AG10803 (cell line): ENCODE data around the gene KPNB1.
A peak's percentile ranks its signal among the peaks of the same experiment; 100 is the strongest.

ENCODE experiments used
- DNase-seq: peaks from one replicate; pipeline ENCODE4 v3.0.0; 2010; ENCODE audit warnings: low read depth
- H3K4me3 ChIP-seq: 2 replicates; pipeline ENCODE4 v1.5.1; 2011; ENCODE audit warnings: mild to moderate bottlenecking, low read length, control low read depth
- CTCF ChIP-seq: conservative IDR thresholded peaks from 2 replicates; pipeline ENCODE4 v1.5.1; 2011; ENCODE audit warnings: mild to moderate bottlenecking, low read length, control low read depth, inconsistent platforms

Gene KPNB1

GRCh38 chr17:47712330-47713023 lies 62.8 kb downstream of the KPNB1 start:
- H3K4me3 ChIP-seq = no peak overlapping the region
- DNase-seq = no peak
- TF ChIP-seq CTCF = no peak

GRCh38 chr17:47713980-47714700 lies 64.4 kb downstream of the KPNB1 start:
- H3K4me3 ChIP-seq = no peak overlapping the region
- TF ChIP-seq CTCF = no peak
- DNase-seq = no peak

- no peak for TF ChIP-seq CTCF
- no peak for DNase-seq
- no peak overlapping the region for H3K4me3 ChIP-seq
These were observed 65.2 kb downstream of the KPNB1 start for GRCh38 chr17:47714773-47715396.

GRCh38 chr17:47715669-47716325 lies 66.1 kb downstream of the KPNB1 start:
- H3K4me3 ChIP-seq = no peak overlapping the region
- no peak for TF ChIP-seq CTCF

GRCh38 chr17:47716375-47716774 lies 66.7 kb downstream of the KPNB1 start:
- H3K4me3 ChIP-seq = no peak overlapping the region
- no peak for TF ChIP-seq CTCF
- DNase-seq = no peak

More at GRCh38 chr17:47715669-47716325, 66.1 kb downstream of the KPNB1 start:
- no peak for DNase-seq

- peak; percentile 41 for TF ChIP-seq CTCF
- no peak overlapping the region for H3K4me3 ChIP-seq
- no peak for DNase-seq
These were observed 67.6 kb downstream of the KPNB1 start for GRCh38 chr17:47717261-47717697.
